ENCODE data around the gene CACNB2. TPM values are rescaled to one million over a fixed set of nuclear protein-coding genes. Genes with fewer than 3 reads are reported as not detected.
A peak's percentile ranks its signal among the peaks of the same experiment; 100 is the strongest.

Gene CACNB2
- polyA plus RNA-seq, 3 donors: 2.7 to 8.4 (median 3.1) TPM

DNA sequence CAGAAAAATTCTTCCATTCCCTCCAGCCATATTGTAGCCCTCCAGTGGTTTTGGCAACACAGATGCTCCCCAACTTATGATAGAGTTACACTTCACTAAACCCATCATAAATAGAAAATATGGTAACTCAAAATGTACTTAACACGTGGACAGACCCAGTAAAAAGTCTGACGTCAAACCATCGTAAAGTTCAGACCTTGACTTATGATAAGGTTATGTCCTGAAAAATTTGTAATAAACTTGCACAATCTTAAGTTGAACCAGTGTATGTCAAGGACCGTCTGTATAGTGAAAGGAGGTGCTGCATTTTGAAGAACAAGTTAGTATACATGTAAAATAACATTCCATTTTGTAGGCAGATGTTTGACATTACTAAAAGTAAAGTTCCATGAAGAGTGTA, 368.4 kb downstream of the CACNB2 start:
- no peak for DNase-seq (ENCODE audit: extremely low read depth in 1 of 11, low read depth in 9 of 11, low spot score in 4 of 11)

DNA sequence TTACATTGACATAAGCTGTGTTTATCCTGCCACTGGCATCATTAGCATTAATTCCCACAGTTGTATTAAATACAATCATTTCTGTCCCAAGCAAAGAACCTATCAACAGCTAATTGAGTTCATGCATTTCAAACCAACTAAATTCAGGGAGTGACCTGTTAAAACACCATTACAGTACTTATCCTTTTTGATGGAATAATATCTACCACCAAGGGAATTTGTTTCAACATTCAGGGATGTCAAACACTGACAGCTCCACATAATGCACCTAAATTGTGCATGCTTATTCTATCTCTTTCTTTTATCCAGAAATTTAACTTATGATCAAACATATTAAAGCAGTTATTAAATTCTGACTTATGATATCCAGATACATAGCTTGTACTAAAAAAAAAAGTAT, 374.3 kb downstream of the CACNB2 start:
- DNase-seq (ENCODE audit: extremely low read depth in 1 of 11, low read depth in 9 of 11, low spot score in 4 of 11): no peak

- DNase-seq (ENCODE audit: extremely low read depth in 1 of 11, low read depth in 9 of 11, low spot score in 4 of 11): no peak
Measured at GRCh38 chr10:18516851-18517250, 376.6 kb downstream of the CACNB2 start.

DNA sequence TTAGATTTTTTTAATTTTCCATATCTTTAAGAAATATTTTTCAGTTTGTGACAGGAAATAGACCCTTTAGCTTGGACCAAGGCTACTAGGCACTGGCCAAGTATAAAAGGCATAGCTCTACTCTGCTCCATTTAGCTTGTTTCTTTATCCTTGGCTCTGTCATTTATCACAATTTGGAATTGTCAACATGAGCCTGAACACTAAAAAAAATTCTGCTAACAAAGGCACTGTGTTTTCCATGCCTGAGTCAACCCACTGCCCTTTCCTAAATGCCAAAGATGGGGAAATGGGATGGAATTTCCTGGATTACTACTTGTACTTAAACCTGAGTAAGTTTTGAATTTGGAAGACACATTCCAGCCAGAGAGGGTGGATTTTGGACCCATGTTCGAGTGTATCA, 382.8 kb downstream of the CACNB2 start:
- DNase-seq (ENCODE audit: extremely low read depth in 1 of 11, low read depth in 9 of 11, low spot score in 4 of 11): no peak

DNA sequence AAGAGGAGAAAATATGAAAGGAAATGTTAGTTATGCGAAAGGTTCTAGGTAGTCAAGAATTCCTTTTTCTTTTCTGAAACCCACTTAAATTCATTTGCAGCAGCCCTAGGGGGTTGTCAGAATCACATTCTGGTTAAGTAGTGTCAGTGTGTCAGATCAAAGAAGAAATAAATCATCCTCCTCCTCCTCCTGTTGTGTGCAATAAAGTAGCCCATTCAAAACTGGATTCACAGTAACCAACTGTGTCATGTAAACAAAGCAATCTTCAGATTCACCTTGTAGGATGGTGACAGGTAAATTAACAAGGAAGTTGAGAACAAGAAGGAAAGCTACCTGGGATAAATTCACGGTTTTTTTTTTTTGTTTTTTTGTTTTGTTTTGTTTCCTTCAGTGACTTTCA, 383.6 kb downstream of the CACNB2 start:
- DNase-seq (ENCODE audit: extremely low read depth in 1 of 11, low read depth in 9 of 11, low spot score in 4 of 11): no peak

GRCh38 chr10:18527687-18528086, 387.5 kb downstream of the CACNB2 start:
- peak in 2 of 11 donors; percentile 4 to 27 for DNase-seq (ENCODE audit: extremely low read depth in 1 of 11, low read depth in 9 of 11, low spot score in 4 of 11)

GRCh38 chr10:18528292-18528691, 388.1 kb downstream of the CACNB2 start:
- no peak for DNase-seq (ENCODE audit: extremely low read depth in 1 of 11, low read depth in 9 of 11, low spot score in 4 of 11)

GRCh38 chr10:18532881-18533535, 392.8 kb downstream of the CACNB2 start:
- DNase-seq (ENCODE audit: extremely low read depth in 1 of 11, low read depth in 9 of 11, low spot score in 4 of 11): no peak

GRCh38 chr10:18533896-18534295, 393.7 kb downstream of the CACNB2 start:
- peak in 9 of 11 donors; percentile 4 to 45 (median 36) for DNase-seq (ENCODE audit: extremely low read depth in 1 of 11, low read depth in 9 of 11, low spot score in 4 of 11)

- DNase-seq (ENCODE audit: extremely low read depth in 1 of 11, low read depth in 9 of 11, low spot score in 4 of 11): no peak
Measured at GRCh38 chr10:18539335-18539734, 399.1 kb downstream of the CACNB2 start.

GRCh38 chr10:18540195-18540594, 400.0 kb downstream of the CACNB2 start:
- DNase-seq (ENCODE audit: extremely low read depth in 1 of 11, low read depth in 9 of 11, low spot score in 4 of 11): no peak

GRCh38 chr10:18542832-18543231, 402.6 kb downstream of the CACNB2 start:
- DNase-seq (ENCODE audit: extremely low read depth in 1 of 11, low read depth in 9 of 11, low spot score in 4 of 11): peak in 1 of 11 donors; percentile 29

DNA sequence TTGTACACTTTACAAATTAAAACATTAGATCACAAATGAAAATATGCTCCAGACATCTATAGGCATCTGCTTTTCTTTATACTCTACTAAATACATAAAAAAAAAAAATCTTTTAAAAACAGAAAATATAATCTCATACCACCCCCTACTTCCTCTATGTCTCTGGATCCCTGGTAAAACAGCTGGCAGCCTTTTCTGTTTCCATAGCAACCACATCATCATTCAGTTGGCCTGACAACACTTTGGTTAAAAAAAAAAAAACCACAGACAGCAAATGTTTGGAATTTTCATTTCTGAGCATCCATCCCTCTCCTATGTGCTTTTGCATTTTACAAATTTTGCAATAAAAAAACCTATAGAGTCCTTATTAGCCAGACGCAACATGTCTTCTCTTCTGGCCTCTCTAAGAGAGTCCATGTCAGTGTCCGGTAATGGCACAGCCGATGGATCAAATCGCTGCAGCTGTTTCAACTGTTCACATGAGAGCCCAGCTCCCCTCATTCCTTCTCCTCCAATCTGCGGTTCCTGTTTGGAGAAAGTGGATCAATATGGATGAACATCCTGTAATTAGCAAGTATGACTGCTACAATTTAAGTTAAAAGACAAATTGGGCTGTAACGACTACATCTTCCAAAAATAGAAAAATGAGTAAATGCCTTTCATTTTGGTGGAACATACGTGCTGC, 405.5 kb downstream of the CACNB2 start:
- no peak for DNase-seq (ENCODE audit: extremely low read depth in 1 of 11, low read depth in 9 of 11, low spot score in 4 of 11)

- no peak for DNase-seq (ENCODE audit: extremely low read depth in 1 of 11, low read depth in 9 of 11, low spot score in 4 of 11)
Measured at GRCh38 chr10:18549105-18549504, 408.9 kb downstream of the CACNB2 start.

DNA sequence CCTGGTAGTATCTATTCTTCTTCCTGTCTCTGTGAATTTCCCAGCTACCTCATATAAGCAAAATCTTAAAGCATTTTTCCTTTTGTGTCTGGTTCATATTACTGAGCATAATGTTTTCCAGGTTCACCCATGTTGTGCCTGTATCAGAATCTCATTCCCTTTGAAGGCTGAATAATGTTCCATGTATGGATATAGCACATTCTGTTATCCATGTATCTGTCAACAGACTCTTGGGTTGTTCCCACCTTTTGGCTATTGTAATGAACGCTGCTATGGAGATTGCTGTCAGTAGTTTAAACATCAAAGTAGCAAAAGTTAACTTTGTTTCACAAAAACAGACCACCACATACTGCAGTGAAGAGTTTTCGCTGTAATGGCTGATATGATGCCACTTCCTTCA, 411.2 kb downstream of the CACNB2 start:
- DNase-seq (ENCODE audit: extremely low read depth in 1 of 11, low read depth in 9 of 11, low spot score in 4 of 11): no peak

- no peak for DNase-seq (ENCODE audit: extremely low read depth in 1 of 11, low read depth in 9 of 11, low spot score in 4 of 11)
Measured at GRCh38 chr10:18554479-18554878, 414.3 kb downstream of the CACNB2 start.

DNA sequence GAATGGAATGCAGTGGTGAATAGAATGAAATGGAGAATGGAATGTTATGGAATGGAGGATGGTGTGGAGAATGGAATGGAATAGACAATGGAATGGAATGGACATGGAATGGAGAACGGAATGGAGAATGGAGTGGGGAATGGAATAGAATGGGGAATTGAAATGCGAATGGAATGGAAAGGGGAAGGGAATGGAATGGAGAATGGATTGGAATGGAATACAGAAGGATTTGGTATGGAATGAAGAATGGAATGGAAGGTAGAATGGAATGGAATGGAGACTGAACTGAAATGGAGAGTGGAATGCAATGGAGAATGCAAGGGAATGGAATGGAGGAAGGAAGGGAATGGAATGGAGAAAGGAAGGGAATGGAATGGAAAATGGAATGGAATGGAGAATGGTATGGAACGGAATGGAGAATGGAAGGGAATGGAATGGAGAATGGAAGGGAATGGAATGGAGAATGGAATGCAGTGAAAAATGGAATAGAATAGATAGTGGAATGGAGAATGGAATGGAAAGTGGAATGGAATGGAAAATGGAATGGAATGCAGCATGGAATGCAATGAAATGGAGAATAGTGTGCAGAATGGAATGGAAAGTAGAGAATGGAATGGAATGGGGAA, 416.4 kb downstream of the CACNB2 start:
- DNase-seq (ENCODE audit: extremely low read depth in 1 of 11, low read depth in 9 of 11, low spot score in 4 of 11): no peak

- no peak for DNase-seq (ENCODE audit: extremely low read depth in 1 of 11, low read depth in 9 of 11, low spot score in 4 of 11)
Measured at GRCh38 chr10:18557960-18558359, 417.7 kb downstream of the CACNB2 start.

DNA sequence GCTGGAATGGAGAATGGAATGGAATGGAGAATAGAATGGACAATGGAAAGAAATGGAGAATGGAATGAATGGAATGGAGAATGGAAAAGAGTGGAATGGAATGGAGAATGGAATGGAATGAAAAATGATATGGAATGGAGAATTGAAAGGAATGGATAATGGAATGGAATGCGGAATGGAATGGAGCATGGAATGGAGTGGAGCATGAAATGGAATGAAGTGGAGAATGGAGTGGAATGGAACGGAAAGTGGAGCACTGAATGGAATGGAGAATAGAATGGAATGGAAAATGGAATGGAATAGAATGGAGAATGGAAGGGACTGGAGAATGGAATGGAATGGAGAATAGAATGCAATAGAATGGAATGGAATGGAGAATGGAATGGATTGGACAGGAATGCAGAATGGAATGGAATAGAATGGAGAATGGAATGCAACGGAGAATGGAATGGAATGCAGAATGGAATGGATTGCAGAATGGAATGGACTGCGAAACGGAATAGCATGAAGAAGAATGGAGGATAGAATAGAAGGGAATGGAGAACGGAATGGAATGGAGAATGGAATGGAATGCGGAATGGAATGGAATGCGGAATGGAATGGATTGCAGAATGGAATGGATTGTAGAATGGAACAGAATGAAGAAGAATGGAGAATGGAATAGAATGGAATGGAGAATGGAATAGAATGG, 421.8 kb downstream of the CACNB2 start:
- no peak for DNase-seq (ENCODE audit: extremely low read depth in 1 of 11, low read depth in 9 of 11, low spot score in 4 of 11)

All from renal cortex interstitium (tissue), 11 donors.